IMR-90 (cell line): ENCODE results near the gene KRTAP10-9. TPM values are rescaled to one million over a fixed set of nuclear protein-coding genes. Genes with fewer than 3 reads are reported as not detected.

Experiments
- ATAC-seq: fragments of 200-7000 bp; cut with Tn5 transposase; 2 replicates; pipeline ENCODE4 v1.9.1; 2020; ENCODE audit warnings: low read depth, mild to moderate bottlenecking, moderate library complexity
- BruUV-seq: library from RNA; stranded (reverse); fragments of 400-500 nt; replicated peaks from 2 replicates; lab custom pipeline; 2021; lab: Mats Ljungman, UMichigan
- CTCF ChIA-PET: fragments of 300-600 bp; formaldehyde crosslinking; extraction: SDS; loops from one replicate; lab custom pipeline; 2021; ENCODE audit warnings: antibody characterized with exemption; lab: Yijun Ruan, JAX
- POLR2A ChIA-PET: fragments of 300-600 bp; sonication (Branson Sonifier 250); formaldehyde crosslinking; loops from one replicate; lab custom pipeline; 2022; ENCODE audit warnings: antibody characterized with exemption; ENCODE audit not compliant: unreplicated experiment; lab: Charles Lee
- DNase-seq: peaks from one replicate; pipeline ENCODE4 v3.0.0; 2013
- H2AFZ ChIP-seq: replicated peaks from 2 replicates; pipeline ENCODE3; 2013; ENCODE audit warnings: low read length, mild to moderate bottlenecking; ENCODE audit not compliant: poor library complexity
- H2AK5ac ChIP-seq: 2 replicates; pipeline ENCODE4 v1.6.1; 2013; ENCODE audit warnings: low read depth, low read length, inconsistent platforms
- H2AK9ac ChIP-seq: replicated peaks from 2 replicates; pipeline ENCODE3; 2013; ENCODE audit warnings: mild to moderate bottlenecking, low read depth, low read length, moderate library complexity; ENCODE audit not compliant: poor library complexity
- H2BK120ac ChIP-seq: 2 replicates; pipeline ENCODE4 v1.6.1; 2013; ENCODE audit warnings: low read depth, low read length, inconsistent platforms
- H2BK15ac ChIP-seq: 3 replicates; pipeline ENCODE4 v1.6.1; 2013; ENCODE audit warnings: low read depth, low read length, inconsistent platforms
- H2BK20ac ChIP-seq: 2 replicates; pipeline ENCODE4 v1.6.1; 2013; ENCODE audit warnings: low read depth, mild to moderate bottlenecking, inconsistent platforms, low read length, moderate library complexity
- H2BK5ac ChIP-seq: 2 replicates; pipeline ENCODE4 v1.6.1; 2013; ENCODE audit warnings: mild to moderate bottlenecking, low read depth, low read length, inconsistent platforms; ENCODE audit not compliant: poor library complexity, severe bottlenecking
- H3K14ac ChIP-seq: replicated peaks from 2 replicates; pipeline ENCODE4 v1.6.1; 2013; ENCODE audit warnings: low read depth, low read length, inconsistent platforms
- H3K18ac ChIP-seq: 2 replicates; pipeline ENCODE4 v1.6.1; 2013; ENCODE audit warnings: low read depth, low read length, control low read depth
- H3K23ac ChIP-seq: 2 replicates; pipeline ENCODE4 v1.6.1; 2013; ENCODE audit warnings: low read depth, low read length, inconsistent platforms
- H3K27ac ChIP-seq: 2 replicates; pipeline ENCODE4 v1.5.1; 2013; ENCODE audit warnings: mild to moderate bottlenecking, control low read depth, low read length; ENCODE audit not compliant: insufficient read depth
- H3K27me3 ChIP-seq: 2 replicates; pipeline ENCODE4 v1.6.1; 2013; ENCODE audit warnings: low read length; ENCODE audit not compliant: control insufficient read depth, insufficient read depth
- H3K36me3 ChIP-seq: 2 replicates; pipeline ENCODE4 v1.6.1; 2013; ENCODE audit warnings: low read length, mixed read lengths; ENCODE audit not compliant: control insufficient read depth, insufficient read depth
- H3K4ac ChIP-seq: 2 replicates; pipeline ENCODE4 v1.6.1; 2013; ENCODE audit warnings: low read depth, low read length, inconsistent platforms
- H3K4me1 ChIP-seq: 2 replicates; pipeline ENCODE4 v1.6.1; 2013; ENCODE audit warnings: low read length, mixed read lengths; ENCODE audit not compliant: control insufficient read depth, insufficient read depth
- H3K4me2 ChIP-seq: 2 replicates; pipeline ENCODE4 v1.6.1; 2013; ENCODE audit warnings: low read depth, mild to moderate bottlenecking, control low read depth, low read length, moderate library complexity
- H3K4me3 ChIP-seq: 2 replicates; pipeline ENCODE4 v1.5.1; 2013; ENCODE audit warnings: low read depth, mild to moderate bottlenecking, control low read depth, low read length, moderate library complexity; ENCODE audit not compliant: insufficient read depth
- H3K56ac ChIP-seq: 2 replicates; pipeline ENCODE4 v1.6.1; 2013; ENCODE audit warnings: low read length, inconsistent platforms; ENCODE audit not compliant: insufficient read depth; ENCODE audit errors: extremely low read depth
- H3K79me1 ChIP-seq, 2 experiments: 2 replicates each; pipeline ENCODE4 v1.6.1; 2013; ENCODE audit warnings: low read length in 2 of 2, inconsistent platforms in 1 of 2, low read depth in 1 of 2
- H3K9ac ChIP-seq: 2 replicates; pipeline ENCODE4 v1.6.1; 2013; ENCODE audit warnings: low read depth, low read length, control low read depth
- H3K9me1 ChIP-seq: 2 replicates; pipeline ENCODE4 v1.6.1; 2013; ENCODE audit warnings: low read length, inconsistent platforms; ENCODE audit not compliant: insufficient read depth
- H3K9me3 ChIP-seq: 2 replicates; pipeline ENCODE4 v1.6.1; 2013; ENCODE audit warnings: low read length; ENCODE audit not compliant: control insufficient read depth, insufficient read depth
- H4K20me1 ChIP-seq: 2 replicates; pipeline ENCODE4 v1.6.1; 2013; ENCODE audit warnings: low read length, inconsistent platforms; ENCODE audit not compliant: insufficient read depth
- H4K5ac ChIP-seq: 2 replicates; pipeline ENCODE4 v1.6.1; 2013; ENCODE audit warnings: mild to moderate bottlenecking, low read depth, low read length, control low read depth
- H4K8ac ChIP-seq, 2 experiments: 2 replicates each; pipeline ENCODE4 v1.6.1; 2013; ENCODE audit warnings: low read depth in 2 of 2, low read length in 2 of 2, control low read depth in 1 of 2, inconsistent platforms in 1 of 2
- H4K91ac ChIP-seq: 2 replicates; pipeline ENCODE4 v1.6.1; 2013; ENCODE audit warnings: low read depth, low read length, inconsistent platforms; ENCODE audit not compliant: insufficient read depth
- CTCF ChIP-seq: conservative IDR thresholded peaks from 2 replicates; pipeline ENCODE4 v1.5.1; 2012; ENCODE audit warnings: mild to moderate bottlenecking, low read depth, low read length, improper control_type of control experiment
- NFE2L2 ChIP-seq: fragments of 150-350 bp; IDR thresholded peaks from 2 replicates; pipeline ENCODE4 v1.6.1; 2016; ENCODE audit warnings: low read depth, mild to moderate bottlenecking, low read length
- RFX5 ChIP-seq: IDR thresholded peaks from 2 replicates; pipeline ENCODE4 v1.8.0; 2012; ENCODE audit warnings: low read depth, mild to moderate bottlenecking, low read length, moderate library complexity
- WGBS, 2 experiments: methylation state at CpG; one replicate each; pipeline versions ENCODE4 v1.1.5 to v1.1.7; 2013; ENCODE audit warnings: missing lambda C conversion rate in 2 of 2; ENCODE audit not compliant: insufficient read length in 1 of 2; ENCODE audit errors: extremely low coverage in 2 of 2; 5-methylcytosine and 5-hydroxymethylcytosine counted together
- dilution Hi-C: fragments of 300-500 bp; cut with HindIII; formaldehyde crosslinking; loops from one replicate; pipeline ENCODE4 v1.14.3; 2018; ENCODE audit warnings: low sequenced_read_pairs; ENCODE audit not compliant: unreplicated experiment
- in situ Hi-C: fragments of 300-500 bp; cut with MboI; formaldehyde crosslinking; loops from 3 replicates; pipeline ENCODE4 v1.14.3; 2019; ENCODE audit warnings: low sequenced_read_pairs, inconsistent platforms, mixed read lengths
- intact Hi-C: fragments of 100-400 bp; cut with micrococcal nuclease; formaldehyde crosslinking; loops from 2 replicates; pipeline ENCODE4 v1.10.0; 2022
- polyA plus RNA-seq, 3 experiments: library from polyadenylated mRNA; depleted of rRNA; stranded (reverse); fragments of >200 nt; gene quantifications; 2 replicates each; pipeline ENCODE4 v1.2.3, GENCODE V29; 2012; ENCODE audit warnings: low replicate concordance in 1 of 3
- total RNA-seq: library from RNA; depleted of rRNA; stranded (reverse); fragments of >200 nt; gene quantifications from 2 replicates; pipeline ENCODE4 v1.2.3, GENCODE V29; 2012; rRNA removed

KRTAP10-9 gene
- total and polyA plus RNA-seq, 2 of the 4 experiments (the other 2 are of a cell fraction) = not detected

GRCh38 chr21:44677881-44678280 lies 51.0 kb downstream of the KRTAP10-9 start:
- 84% methylated on average over 8 of the region's 13 CpGs; no CpG with 5 or more reads in 1 of the 2 experiments for WGBS, 2 experiments
- Histone ChIP-seq H2BK120ac (no peak overlapping the region), H4K5ac (no peak overlapping the region), H4K8ac (no peak overlapping the region), H2AFZ (no peak overlapping the region), H3K4me3 (no peak overlapping the region), H2BK15ac (no peak overlapping the region), H3K56ac (no peak overlapping the region), H3K4ac (no peak overlapping the region), H3K27me3 (peaks cover 21% of the 10 kb centered on the region), H3K27ac (no peak overlapping the region), H3K36me3 (no peaks in the 10 kb centered on the region), H2AK5ac (no peak overlapping the region), H3K4me1 (no peaks in the 10 kb centered on the region), H2AK9ac (no peak overlapping the region), H3K79me1 (no peaks in the 10 kb centered on the region), H3K9me3 (no peaks in the 10 kb centered on the region), H3K18ac (no peak overlapping the region), H2BK5ac (no peak overlapping the region), H2BK20ac (no peak overlapping the region), H3K23ac (no peak overlapping the region), H4K20me1 (no peaks in the 10 kb centered on the region), H3K9me1 (no peaks in the 10 kb centered on the region), H3K4me2 (no peak overlapping the region), H3K14ac (no peak overlapping the region), H4K91ac (no peak overlapping the region), H3K9ac (no peak overlapping the region)
- TF ChIP-seq RFX5 = no peak
- no peak for TF ChIP-seq CTCF
- no peak for TF ChIP-seq NFE2L2
- intact Hi-C loops (no loop called here), in situ Hi-C loops (no loop called here), dilution Hi-C loops (no loop called here)
- CTCF ChIA-PET = no interaction called here
- no peak for ATAC-seq
- no peak for DNase-seq
- BruUV-seq = no TSS peak
- POLR2A ChIA-PET = no interaction called here

Other genes starting within 250 kb of the KRTAP10-9 start
- under 0.01 TPM in 2 replicates for gene LRRC3, start 171.6 kb upstream of the KRTAP10-9 start, total RNA-seq
- 0.38 and 0.53 TPM in 2 replicates for gene LRRC3, start 171.6 kb upstream of the KRTAP10-9 start, polyA plus RNA-seq (2012; rRNA removed)
- gene KRTAP10-1, start 86.9 kb upstream of the KRTAP10-9 start, total RNA-seq = not detected in 2 replicates
- gene KRTAP10-1, start 86.9 kb upstream of the KRTAP10-9 start, polyA plus RNA-seq (2012; rRNA removed) = not detected in 2 replicates
- gene KRTAP10-2, start 75.6 kb upstream of the KRTAP10-9 start, total RNA-seq = not detected in 2 replicates
- gene KRTAP10-2, start 75.6 kb upstream of the KRTAP10-9 start, polyA plus RNA-seq (2012; rRNA removed) = not detected in 2 replicates
- not detected in 2 replicates for gene KRTAP10-3, start 68.3 kb upstream of the KRTAP10-9 start, total RNA-seq
- gene KRTAP10-3, start 68.3 kb upstream of the KRTAP10-9 start, polyA plus RNA-seq (2012; rRNA removed) = not detected in 2 replicates
- gene KRTAP10-4, start 53.4 kb upstream of the KRTAP10-9 start, total RNA-seq = not detected in 2 replicates
- gene KRTAP10-4, start 53.4 kb upstream of the KRTAP10-9 start, polyA plus RNA-seq (2012; rRNA removed) = not detected in 2 replicates
- not detected in 2 replicates for gene KRTAP10-5, start 46.5 kb upstream of the KRTAP10-9 start, total RNA-seq
- not detected in 2 replicates for gene KRTAP10-5, start 46.5 kb upstream of the KRTAP10-9 start, polyA plus RNA-seq (2012; rRNA removed)
- not detected in 2 replicates for gene KRTAP10-6, start 34.6 kb upstream of the KRTAP10-9 start, total RNA-seq
- gene KRTAP10-6, start 34.6 kb upstream of the KRTAP10-9 start, polyA plus RNA-seq (2012; rRNA removed) = not detected in 2 replicates
- gene KRTAP10-7, start 26.5 kb upstream of the KRTAP10-9 start, total RNA-seq = not detected in 2 replicates
- gene KRTAP10-7, start 26.5 kb upstream of the KRTAP10-9 start, polyA plus RNA-seq (2012; rRNA removed) = not detected in 2 replicates
- not detected in 2 replicates for gene KRTAP10-8, start 15.0 kb upstream of the KRTAP10-9 start, total RNA-seq
- not detected in 2 replicates for gene KRTAP10-8, start 15.0 kb upstream of the KRTAP10-9 start, polyA plus RNA-seq (2012; rRNA removed)
- not detected in 2 replicates for gene KRTAP10-10, start 10.3 kb downstream of the KRTAP10-9 start, total RNA-seq
- gene KRTAP10-10, start 10.3 kb downstream of the KRTAP10-9 start, polyA plus RNA-seq (2012; rRNA removed) = not detected in 2 replicates
- gene KRTAP10-11, start 19.3 kb downstream of the KRTAP10-9 start, total RNA-seq = not detected in 2 replicates
- not detected in 2 replicates for gene KRTAP10-11, start 19.3 kb downstream of the KRTAP10-9 start, polyA plus RNA-seq (2012; rRNA removed)
- gene KRTAP12-4, start 27.6 kb downstream of the KRTAP10-9 start, total RNA-seq = not detected in 2 replicates
- gene KRTAP12-4, start 27.6 kb downstream of the KRTAP10-9 start, polyA plus RNA-seq (2012; rRNA removed) = not detected in 2 replicates
- not detected in 2 replicates for gene KRTAP12-3, start 30.8 kb downstream of the KRTAP10-9 start, total RNA-seq
- not detected in 2 replicates for gene KRTAP12-3, start 30.8 kb downstream of the KRTAP10-9 start, polyA plus RNA-seq (2012; rRNA removed)
- gene KRTAP12-2, start 39.8 kb downstream of the KRTAP10-9 start, total RNA-seq = not detected in 2 replicates
- gene KRTAP12-2, start 39.8 kb downstream of the KRTAP10-9 start, polyA plus RNA-seq (2012; rRNA removed) = not detected in 2 replicates
- gene KRTAP12-1, start 55.1 kb downstream of the KRTAP10-9 start, total RNA-seq = not detected in 2 replicates
- not detected in 2 replicates for gene KRTAP12-1, start 55.1 kb downstream of the KRTAP10-9 start, polyA plus RNA-seq (2012; rRNA removed)
- gene KRTAP10-12, start 70.1 kb downstream of the KRTAP10-9 start, total RNA-seq = not detected in 2 replicates
- not detected in 2 replicates for gene KRTAP10-12, start 70.1 kb downstream of the KRTAP10-9 start, polyA plus RNA-seq (2012; rRNA removed)
- gene TSPEAR, start 84.5 kb downstream of the KRTAP10-9 start, total RNA-seq = not detected in 2 replicates
- not detected in 2 replicates for gene TSPEAR, start 84.5 kb downstream of the KRTAP10-9 start, polyA plus RNA-seq (2012; rRNA removed)
- 65.4 and 75.8 TPM in 2 replicates for gene UBE2G2, start 174.7 kb downstream of the KRTAP10-9 start, total RNA-seq
- 81.9 and 91.7 TPM in 2 replicates for gene UBE2G2, start 174.7 kb downstream of the KRTAP10-9 start, polyA plus RNA-seq (2012; rRNA removed)
- gene SUMO3, start 191.0 kb downstream of the KRTAP10-9 start, total RNA-seq = 64.9 and 103 TPM in 2 replicates
- 101 and 104 TPM in 2 replicates for gene SUMO3, start 191.0 kb downstream of the KRTAP10-9 start, polyA plus RNA-seq (2012; rRNA removed)
- gene PTTG1IP, start 246.6 kb downstream of the KRTAP10-9 start, total RNA-seq = 194 and 230 TPM in 2 replicates
- 156 and 167 TPM in 2 replicates for gene PTTG1IP, start 246.6 kb downstream of the KRTAP10-9 start, polyA plus RNA-seq (2012; rRNA removed)